ENCODE measurements around the gene CORO7. TPM values are rescaled to one million over a fixed set of nuclear protein-coding genes. Genes with fewer than 3 reads are reported as not detected.

CORO7 gene
- total RNA-seq, 1 donor from 2014 or later: 30.9 TPM

GRCh38 chr16:4378999-4379690 lies 37.3 kb downstream of the CORO7 start:
- Histone ChIP-seq H3K27me3 (no peaks in the 10 kb centered on the region), H3K9me3 (no peaks in the 10 kb centered on the region), H3K27ac (peak overlapping the region; percentile 91), H3K4me3 (no peak overlapping the region), H3K4me1 (peaks cover 65% of the 10 kb centered on the region), H3K36me3 (peaks cover 0 to 28% of the 10 kb centered on the region in 2 donors)
- TF ChIP-seq POLR2A (IDR thresholded peaks at IDR 0.05): no peak
- TF ChIP-seq CTCF (IDR thresholded peaks at IDR 0.05): no peak
- no peak for TF ChIP-seq POLR2AphosphoS5 (IDR thresholded peaks at IDR 0.05; ENCODE audit: insufficient read depth in 1 of 2, low read depth in 1 of 2)
- no peak for DNase-seq (ENCODE audit: extremely low spot score in 2 of 2)
- intact Hi-C loops (cut with DNase I): no loop called here

- no peak for DNase-seq (ENCODE audit: extremely low spot score in 2 of 2)
- Histone ChIP-seq H3K4me1 (peaks cover 65% of the 10 kb centered on the region), H3K9me3 (no peaks in the 10 kb centered on the region), H3K4me3 (no peak overlapping the region), H3K27ac (peak overlapping the region; percentile 91), H3K36me3 (peaks cover 0 to 23% of the 10 kb centered on the region in 2 donors), H3K27me3 (no peaks in the 10 kb centered on the region)
- intact Hi-C loops (cut with DNase I): no loop called here
- TF ChIP-seq CTCF (IDR thresholded peaks at IDR 0.05): no peak
- TF ChIP-seq POLR2AphosphoS5 (IDR thresholded peaks at IDR 0.05; ENCODE audit: insufficient read depth in 1 of 2, low read depth in 1 of 2): peak in 1 of 2 donors; percentile 53
- no peak for TF ChIP-seq POLR2A (IDR thresholded peaks at IDR 0.05)
These were observed 38.2 kb downstream of the CORO7 start for GRCh38 chr16:4378161-4378666.

- Histone ChIP-seq H3K36me3 (peaks cover 0 to 19% of the 10 kb centered on the region in 2 donors), H3K4me1 (peaks cover 67% of the 10 kb centered on the region), H3K9me3 (no peaks in the 10 kb centered on the region), H3K4me3 (peak overlapping the region; percentile 28 to 40), H3K27me3 (no peaks in the 10 kb centered on the region), H3K27ac (peak overlapping the region; percentile 91)
- no peak for TF ChIP-seq POLR2AphosphoS5 (IDR thresholded peaks at IDR 0.05; ENCODE audit: insufficient read depth in 1 of 2, low read depth in 1 of 2)
- TF ChIP-seq POLR2A (IDR thresholded peaks at IDR 0.05): no peak
- no peak for TF ChIP-seq CTCF (IDR thresholded peaks at IDR 0.05)
- DNase-seq (ENCODE audit: extremely low spot score in 2 of 2): no peak
- intact Hi-C loops (cut with DNase I): no loop called here
These were observed 38.7 kb downstream of the CORO7 start for GRCh38 chr16:4377573-4378154.

- H3K27me3 ChIP-seq: no peaks in the 10 kb centered on the region
- H3K4me3 ChIP-seq: peak overlapping the region; percentile 28 to 40
- peaks cover 69% of the 10 kb centered on the region for H3K4me1 ChIP-seq
- no peaks in the 10 kb centered on the region for H3K9me3 ChIP-seq
- intact Hi-C loops (cut with DNase I): no loop called here
- DNase-seq (ENCODE audit: extremely low spot score in 2 of 2): no peak
- H3K36me3 ChIP-seq: peaks cover 0 to 12% of the 10 kb centered on the region in 2 donors
- TF ChIP-seq POLR2A (IDR thresholded peaks at IDR 0.05) (no peak), POLR2AphosphoS5 (IDR thresholded peaks at IDR 0.05; ENCODE audit: insufficient read depth in 1 of 2, low read depth in 1 of 2) (no peak), CTCF (IDR thresholded peaks at IDR 0.05) (no peak)
- peak overlapping the region; percentile 91 for H3K27ac ChIP-seq
These were observed 39.4 kb downstream of the CORO7 start for GRCh38 chr16:4376893-4377572.

Data from vagina (tissue), 2 donors.